CD14-positive monocyte (primary cell): ENCODE measurements around the gene CREG1. TPM values are rescaled to one million over a fixed set of nuclear protein-coding genes. Genes with fewer than 3 reads are reported as not detected.

Experiments
- DNase-seq, 3 donors: peaks; one replicate each; pipeline ENCODE4 v3.0.0-alpha.2; 2011 to 2022
- H2AFZ ChIP-seq: 2 replicates; pipeline ENCODE4 v1.6.0; 2012; ENCODE audit warnings: mild to moderate bottlenecking, low read depth, low read length, inconsistent platforms; ENCODE audit not compliant: insufficient read depth, poor library complexity, severe bottlenecking
- H3K27ac ChIP-seq, 2 donors: 1 replicate in 1 of 2; 2 replicates in 1 of 2; pipeline ENCODE4 v1.5.1; 2012 to 2013; ENCODE audit warnings: low read length in 2 of 2, control low read depth in 1 of 2, inconsistent platforms in 1 of 2, low read depth in 1 of 2, mild to moderate bottlenecking in 1 of 2
- H3K27me3 ChIP-seq, 2 donors: one replicate each; pipeline versions ENCODE4 v1.6.0 to v1.6.1; 2011 to 2013; ENCODE audit warnings: low read length in 2 of 2; ENCODE audit not compliant: control insufficient read depth in 2 of 2, insufficient read depth in 2 of 2
- H3K36me3 ChIP-seq, 2 donors: replicated peaks in 1 of 2; 1 replicate in 1 of 2; 2 replicates in 1 of 2; pipeline versions ENCODE4 v1.5.1 to v1.6.1; 2012 to 2013; ENCODE audit warnings: low read length in 2 of 2, control low read depth in 1 of 2, inconsistent platforms in 1 of 2, mild to moderate bottlenecking in 1 of 2; ENCODE audit not compliant: insufficient read depth in 2 of 2, control insufficient read depth in 1 of 2
- H3K4me1 ChIP-seq, 2 donors: 1 replicate in 1 of 2; 2 replicates in 1 of 2; pipeline versions ENCODE4 v1.5.1 to v1.6.1; 2012 to 2013; ENCODE audit warnings: low read length in 2 of 2, control low read depth in 1 of 2, inconsistent platforms in 1 of 2, mild to moderate bottlenecking in 1 of 2, moderate library complexity in 1 of 2; ENCODE audit not compliant: insufficient read depth in 2 of 2, control insufficient read depth in 1 of 2
- H3K4me2 ChIP-seq: replicated peaks from 2 replicates; pipeline ENCODE3; 2012; ENCODE audit warnings: low read length, moderate library complexity, mild to moderate bottlenecking; ENCODE audit not compliant: poor library complexity, severe bottlenecking; ENCODE audit errors: extremely low read depth
- H3K4me3 ChIP-seq, 3 experiments: fragments of 200-600 bp in 1 of 3; sonication (generic) in 1 of 3; replicated peaks in 1 of 3; 1 replicate in 2 of 3; 2 replicates in 1 of 3; pipeline ENCODE4 v1.5.1; 2011 to 2013; ENCODE audit warnings: low read length in 3 of 3, mild to moderate bottlenecking in 3 of 3, control low read depth in 2 of 3, low read depth in 2 of 3, inconsistent platforms in 1 of 3, moderate library complexity in 1 of 3
- H3K79me2 ChIP-seq: 2 replicates; pipeline ENCODE4 v1.6.0; 2012; ENCODE audit warnings: mild to moderate bottlenecking, control low read depth, inconsistent platforms, low read length, moderate library complexity; ENCODE audit not compliant: insufficient read depth
- H3K9ac ChIP-seq: 2 replicates; pipeline ENCODE4 v1.6.0; 2017; ENCODE audit warnings: low read length, mild to moderate bottlenecking; ENCODE audit not compliant: insufficient read depth, poor library complexity, severe bottlenecking
- H3K9me3 ChIP-seq, 2 donors: replicated peaks in 1 of 2; 1 replicate in 1 of 2; 2 replicates in 1 of 2; pipeline versions ENCODE4 v1.5.1 to v1.6.1; 2012 to 2013; ENCODE audit warnings: low read length in 2 of 2, control low read depth in 1 of 2; ENCODE audit not compliant: control insufficient read depth in 1 of 2, insufficient read depth in 1 of 2
- H4K20me1 ChIP-seq: 2 replicates; pipeline ENCODE4 v1.6.0; 2012; ENCODE audit warnings: mild to moderate bottlenecking, low read length, control low read depth, moderate library complexity; ENCODE audit not compliant: insufficient read depth
- H3K27ac Mint-ChIP-seq, 7 donors: one replicate each; pipeline ENCODE4 v1.8.0; 2020; ENCODE audit warnings: mild to moderate bottlenecking in 7 of 7, mixed read lengths in 7 of 7, moderate library complexity in 6 of 7, inconsistent platforms in 2 of 7
- H3K27me3 Mint-ChIP-seq, 3 donors: one replicate each; pipeline ENCODE4 v1.8.0; 2021 to 2022; ENCODE audit warnings: low read depth in 3 of 3, mild to moderate bottlenecking in 3 of 3, mixed read lengths in 3 of 3, moderate library complexity in 3 of 3, inconsistent platforms in 1 of 3
- H3K36me3 Mint-ChIP-seq, 2 donors: one replicate each; pipeline ENCODE4 v1.8.0; 2020; ENCODE audit warnings: mixed read lengths in 2 of 2, inconsistent platforms in 1 of 2, mild to moderate bottlenecking in 1 of 2
- H3K4me1 Mint-ChIP-seq: one replicate; pipeline ENCODE4 v1.8.0; 2020; ENCODE audit warnings: mild to moderate bottlenecking, mixed read lengths
- H3K4me3 Mint-ChIP-seq, 2 donors: one replicate each; pipeline ENCODE4 v1.8.0; 2020; ENCODE audit warnings: mild to moderate bottlenecking in 2 of 2, mixed read lengths in 2 of 2, moderate library complexity in 1 of 2
- H3K9me3 Mint-ChIP-seq, 7 donors: one replicate each; pipeline ENCODE4 v1.8.0; 2020 to 2022; ENCODE audit warnings: mixed read lengths in 7 of 7, mild to moderate bottlenecking in 6 of 7, moderate library complexity in 6 of 7, inconsistent platforms in 2 of 7
- CTCF ChIP-seq: fragments of 200-600 bp; IDR thresholded peaks from one replicate; pipeline ENCODE4 v1.8.0; 2022; ENCODE audit warnings: antibody characterized with exemption, mild to moderate bottlenecking
- WGBS: methylation state at CpG from one replicate; pipeline ENCODE4 v1.1.5; 2013; ENCODE audit warnings: missing lambda C conversion rate; ENCODE audit not compliant: insufficient coverage; 5-methylcytosine and 5-hydroxymethylcytosine counted together
- intact Hi-C, 2 donors: fragments of 100-400 bp; cut with micrococcal nuclease; formaldehyde crosslinking; loops; one replicate each; pipeline versions ENCODE4 v1.15.0 to v1.15.1; 2023
- polyA plus RNA-seq, 3 donors: library from polyadenylated mRNA; depleted of rRNA in 1 of 3; unstranded in 2 of 3; stranded (reverse) in 1 of 3; fragments of 300-500 nt in 2 of 3; fragments of >200 nt in 1 of 3; fragmentation: Illumina TruSeq in 2 of 3; gene quantifications; 1 replicate in 2 of 3; 2 replicates in 1 of 3; pipeline ENCODE4 v1.2.3, GENCODE V29; 2012 to 2021

CREG1 gene
- polyA plus RNA-seq, 3 donors, result 150 to 309 (median 248) TPM

GRCh38 chr1:167601442-167602383, 48.2 kb upstream of the CREG1 start:
- peak; percentile 91 to 98 (median 97) for DNase-seq
- peaks cover 69% of the 10 kb centered on the region for H3K4me1 Mint-ChIP-seq
- peak overlapping the region; percentile 93 to 98 (median 96) for H3K27ac Mint-ChIP-seq
- no peak overlapping the region for H3K9ac ChIP-seq
- peaks cover 9% of the 10 kb centered on the region for H4K20me1 ChIP-seq
- peak overlapping the region; percentile 27 to 80 for H3K4me3 Mint-ChIP-seq
- H3K79me2 ChIP-seq, result peaks cover 31% of the 10 kb centered on the region
- H3K4me2 ChIP-seq, result peak overlapping the region; percentile 50
- peaks cover 1 to 4% of the 10 kb centered on the region in 2 donors for H3K36me3 Mint-ChIP-seq
- H3K27ac ChIP-seq, result peak overlapping the region; percentile 83 to 84
- no peak for TF ChIP-seq CTCF
- WGBS, result 10% methylated on average over 5 of the region's 8 CpGs
- H3K36me3 ChIP-seq, result no peaks in the 10 kb centered on the region
- H3K4me1 ChIP-seq, result peaks cover 65 to 73% of the 10 kb centered on the region in 2 donors
- no peak overlapping the region for H2AFZ ChIP-seq
- H3K9me3 ChIP-seq, result peaks cover 0 to under 1% of the 10 kb centered on the region in 2 donors
- peaks cover 0 to 4% (median 0%) of the 10 kb centered on the region in 3 donors for H3K27me3 Mint-ChIP-seq
- H3K4me3 ChIP-seq, result peak overlapping the region in 1 of 3 experiments; percentile 52
- intact Hi-C loops, result loop anchor here (2.0 to 5.0 kb wide), 4 partner anchors 15 to 86 kb away; no protein-coding TSS in a partner anchor
- H3K27me3 ChIP-seq, result no peaks in the 10 kb centered on the region
- H3K9me3 Mint-ChIP-seq, result peaks cover under 1 to 11% (median 4%) of the 10 kb centered on the region in 7 donors

- no peak overlapping the region for H2AFZ ChIP-seq
- H3K79me2 ChIP-seq, result peaks cover 31% of the 10 kb centered on the region
- no peaks in the 10 kb centered on the region for H3K36me3 Mint-ChIP-seq
- peak overlapping the region; percentile 50 for H3K4me2 ChIP-seq
- no peaks in the 10 kb centered on the region for H3K36me3 ChIP-seq
- peaks cover 9% of the 10 kb centered on the region for H4K20me1 ChIP-seq
- H3K4me1 ChIP-seq, result peaks cover 58 to 62% of the 10 kb centered on the region in 2 donors
- H3K27ac ChIP-seq, result peak overlapping the region; percentile 25 to 83
- H3K27me3 Mint-ChIP-seq, result peaks cover 0 to 4% (median 2%) of the 10 kb centered on the region in 3 donors
- H3K4me3 ChIP-seq, result peak overlapping the region; percentile 3 to 52 (median 16)
- WGBS, result 4% methylated on average over 3 of the region's 5 CpGs
- TF ChIP-seq CTCF, result peak; percentile 27
- no peaks in the 10 kb centered on the region for H3K9me3 ChIP-seq
- intact Hi-C loops, result loop anchor here (2.0 to 5.0 kb wide), 4 partner anchors 17 to 87 kb away; no protein-coding TSS in a partner anchor
- H3K4me3 Mint-ChIP-seq, result peak overlapping the region; percentile 24 to 65
- H3K4me1 Mint-ChIP-seq, result peaks cover 63% of the 10 kb centered on the region
- H3K27ac Mint-ChIP-seq, result peak overlapping the region; percentile 93 to 98 (median 96)
- DNase-seq, result peak; percentile 73 to 86 (median 82)
- H3K27me3 ChIP-seq, result no peaks in the 10 kb centered on the region
- no peak overlapping the region for H3K9ac ChIP-seq
- peaks cover 0 to 6% (median 0%) of the 10 kb centered on the region in 7 donors for H3K9me3 Mint-ChIP-seq
Measured at GRCh38 chr1:167599957-167600581, 46.5 kb upstream of the CREG1 start.
